HG03060 (cell line): ENCODE measurements around the gene SFXN4.
"Not testable (repeated sequence)": the region's sequence is repeated elsewhere in the genome, so short reads cannot be mapped to it uniquely, and the experiment has no call there.

Experiments used
- ATAC-seq: cut with Tn5 transposase; IDR thresholded peaks from one replicate; pipeline ENCODE4 v1.9.1; 2021; ENCODE audit warnings: low read depth, moderate number of reproducible peaks; ENCODE audit not compliant: unreplicated experiment

Gene SFXN4

DNA sequence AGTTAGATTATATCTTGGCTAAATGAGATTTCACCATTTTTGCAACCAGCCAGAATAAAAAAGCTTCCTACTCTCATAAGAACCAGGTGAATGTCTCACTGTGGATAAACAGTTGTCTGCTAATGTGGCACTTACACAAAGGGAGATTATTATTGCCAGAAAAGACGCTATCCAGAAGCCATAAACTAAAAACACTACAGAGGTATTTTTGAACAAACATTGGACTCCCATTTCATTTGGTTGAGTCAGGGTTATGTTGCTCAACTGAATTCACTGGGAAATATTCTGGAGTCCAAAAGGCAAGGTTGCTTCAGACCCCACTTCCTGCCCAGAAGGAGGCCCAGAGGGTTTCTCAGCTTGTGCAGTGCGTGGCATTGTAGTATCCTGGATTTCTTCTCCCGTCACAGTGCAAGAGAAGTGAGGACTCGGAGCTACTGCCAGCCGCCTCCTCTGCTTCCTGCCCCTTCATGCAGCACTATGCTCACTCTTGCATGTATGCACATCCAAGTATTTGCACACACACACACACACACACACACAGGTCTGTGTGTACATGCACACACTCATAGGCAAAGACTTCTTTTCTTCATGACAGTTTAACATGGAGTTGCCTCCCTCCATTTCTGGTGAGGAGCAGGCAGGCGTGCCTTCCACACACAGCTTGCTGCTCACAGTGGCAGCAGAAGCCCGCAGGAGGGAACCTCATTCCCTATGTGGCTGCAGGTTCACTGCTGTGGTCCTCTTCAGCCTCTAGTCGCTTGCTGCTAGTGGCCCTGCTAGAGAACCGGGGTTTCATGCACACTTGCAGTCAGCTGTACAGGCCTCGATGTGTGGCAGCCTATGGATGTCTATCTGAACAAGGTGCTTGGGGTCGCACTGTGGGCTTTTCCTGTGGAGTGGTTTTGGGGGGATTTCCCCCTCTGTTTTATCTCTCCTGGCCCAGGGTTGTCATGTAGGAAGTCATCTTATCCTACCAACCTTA is 51.5 kb downstream of the SFXN4 start:
- no peak for ATAC-seq

- ATAC-seq = no peak
Observed at GRCh38 chr10:119112056-119112455, 53.5 kb downstream of the SFXN4 start.

- not testable (repeated sequence) for ATAC-seq
Observed at GRCh38 chr10:119107771-119108170, 57.7 kb downstream of the SFXN4 start.

- ATAC-seq = not testable (repeated sequence)
Observed at GRCh38 chr10:119107106-119107505, 58.4 kb downstream of the SFXN4 start.

- ATAC-seq = not testable (repeated sequence)
Observed at GRCh38 chr10:119105899-119106298, 59.6 kb downstream of the SFXN4 start.

DNA sequence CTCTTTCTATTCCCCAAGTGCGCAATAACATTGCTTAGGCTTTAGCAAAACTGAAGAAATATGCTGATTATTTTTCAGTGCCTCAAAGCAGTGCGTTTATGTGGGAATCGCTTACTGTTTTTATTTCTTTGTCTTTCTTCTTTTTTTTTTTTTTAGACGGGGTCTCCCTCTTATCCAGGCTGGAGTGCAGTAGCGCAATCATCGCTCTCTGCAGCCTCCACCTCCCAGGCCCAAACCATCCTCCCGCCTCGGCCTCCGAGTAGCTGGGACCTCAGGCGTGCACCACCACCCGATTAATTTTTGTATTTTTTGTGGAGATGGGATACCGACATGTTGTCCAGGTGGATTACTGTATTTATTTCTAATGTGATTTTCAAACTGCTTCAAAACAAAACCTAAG is 60.4 kb downstream of the SFXN4 start:
- ATAC-seq = no peak

DNA sequence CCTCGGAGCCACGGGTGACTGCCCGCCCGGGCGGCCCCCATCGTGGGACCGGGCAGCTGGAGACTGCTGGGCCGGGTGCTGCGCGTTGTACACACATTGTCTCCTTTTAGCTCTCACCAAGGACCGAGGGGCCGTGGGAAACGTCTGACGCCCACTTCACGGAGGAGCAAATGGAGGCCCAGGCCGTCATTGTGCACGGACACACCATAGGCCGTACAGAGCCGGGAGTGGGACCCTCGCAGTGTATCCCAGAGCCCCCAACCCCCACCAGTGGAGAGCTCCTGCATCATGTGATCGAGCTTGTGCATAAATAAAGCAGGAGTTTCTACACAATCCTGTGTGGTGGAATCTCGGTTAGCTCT is 60.9 kb downstream of the SFXN4 start:
- ATAC-seq = no peak

DNA sequence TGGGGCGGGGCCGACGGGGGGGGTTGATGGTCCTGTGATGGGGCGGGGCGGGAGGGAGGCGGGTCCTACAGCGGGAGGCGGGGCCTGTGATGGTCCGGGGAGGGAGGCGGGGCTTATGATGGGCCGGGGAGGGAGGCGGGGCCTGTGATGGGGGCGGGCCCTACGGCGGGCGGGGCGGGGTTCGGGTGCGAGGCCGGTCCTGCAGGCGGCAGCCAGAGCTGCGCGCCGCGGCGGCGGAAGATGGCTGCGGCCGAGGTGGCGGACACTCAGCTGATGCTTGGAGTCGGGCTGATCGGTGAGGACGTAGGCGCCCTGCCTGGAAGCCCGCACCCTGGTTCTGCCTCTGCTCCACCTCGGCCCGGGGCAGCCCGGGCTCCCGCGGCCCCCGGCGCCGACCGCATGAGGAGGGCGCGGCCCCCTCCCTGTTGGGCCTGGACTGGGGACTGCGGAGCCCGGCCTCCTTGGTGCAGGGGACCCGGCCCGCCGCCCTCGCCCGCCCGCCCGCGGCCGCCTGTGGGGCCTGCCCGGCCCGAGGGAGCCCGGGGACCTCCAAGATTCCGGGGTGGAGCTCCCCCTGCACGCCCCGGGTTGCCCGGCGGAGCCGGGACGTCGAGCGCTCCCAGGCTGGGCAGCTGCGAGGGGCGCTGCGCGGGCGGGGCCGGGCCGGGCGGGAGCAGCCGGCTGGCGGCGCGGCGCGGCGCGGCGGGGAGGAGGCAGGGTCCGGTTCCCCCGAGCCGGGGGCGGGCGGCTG is 61.4 kb downstream of the SFXN4 start, which contains the start of gene DENND10:
Gene DENND10 (plus strand): TSS at position 211 of the 751 bp plus-strand sequence. CDS start 30 bp downstream, at position 241.
- peak; percentile 59 for ATAC-seq

DNA sequence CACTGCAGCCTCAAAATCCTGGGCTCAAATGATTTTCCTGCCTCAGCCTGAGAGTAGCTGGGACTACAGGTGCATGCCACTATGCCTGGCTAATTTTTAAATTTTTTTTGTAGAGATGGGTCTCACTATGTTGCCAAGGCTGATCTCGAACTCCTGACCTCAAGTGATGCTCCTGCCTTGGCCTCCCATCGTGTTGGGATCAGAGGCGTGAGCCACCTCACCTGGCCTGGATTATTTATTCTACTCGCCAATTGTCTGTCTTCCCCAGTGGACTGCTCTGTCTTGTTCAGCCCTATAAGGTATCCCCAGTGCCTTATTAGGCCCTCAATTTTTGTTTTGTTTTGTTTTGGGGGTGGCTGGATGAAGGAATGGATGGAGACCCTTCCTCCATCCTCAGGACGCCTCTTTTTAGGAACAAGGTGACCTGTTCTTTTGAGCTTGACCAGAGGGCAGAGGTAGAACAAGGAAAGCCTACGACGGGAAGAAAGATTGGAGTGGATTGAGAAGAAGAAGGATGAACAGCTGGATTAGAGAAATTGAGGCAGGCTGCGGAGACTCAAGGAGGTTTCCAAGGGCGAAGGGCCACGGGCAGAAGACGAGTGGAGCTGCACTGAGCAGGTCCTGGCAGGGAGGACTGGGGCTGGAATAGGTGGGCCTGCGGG is 62.1 kb downstream of the SFXN4 start:
- no peak for ATAC-seq

- ATAC-seq = no peak
Observed at GRCh38 chr10:119101366-119102098, 64.0 kb downstream of the SFXN4 start.

DNA sequence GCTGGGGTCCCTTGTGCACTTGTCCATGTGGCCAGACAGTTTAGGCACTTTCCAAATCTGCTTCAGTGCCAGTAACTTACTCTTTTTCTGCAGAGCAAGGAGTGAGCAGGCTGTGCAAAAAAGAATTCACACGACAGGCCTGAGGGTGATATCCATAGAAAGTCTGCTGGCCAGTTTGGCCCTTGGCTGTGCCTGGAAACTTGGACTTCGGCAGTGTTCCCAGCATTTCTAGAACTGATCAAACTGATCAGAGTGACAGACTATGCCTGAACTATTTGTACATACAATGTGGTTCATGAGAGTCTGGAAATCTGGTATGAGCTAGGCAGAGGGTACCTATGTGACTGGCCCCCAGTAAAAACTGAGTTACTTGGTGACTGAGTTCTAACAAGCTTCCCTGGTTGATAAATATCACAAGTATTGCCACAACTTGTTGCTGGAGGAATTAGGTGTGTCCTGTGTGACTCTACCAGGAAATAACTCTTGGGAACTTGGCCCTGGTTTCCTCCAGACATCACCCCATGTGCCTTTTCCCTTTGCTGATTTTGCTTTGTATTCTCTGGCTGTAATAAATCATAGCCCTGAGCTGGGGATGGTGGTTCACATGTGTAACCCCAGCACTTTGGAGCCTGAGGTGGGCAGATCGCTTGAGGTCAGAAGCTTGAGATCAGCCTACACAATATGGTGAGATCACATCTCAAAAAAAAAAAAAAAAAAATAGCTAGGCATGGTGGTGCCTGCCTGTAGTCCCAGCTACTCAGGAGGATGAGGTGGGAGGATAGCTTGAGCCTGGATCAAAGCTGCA is 64.9 kb downstream of the SFXN4 start:
- ATAC-seq = no peak

DNA sequence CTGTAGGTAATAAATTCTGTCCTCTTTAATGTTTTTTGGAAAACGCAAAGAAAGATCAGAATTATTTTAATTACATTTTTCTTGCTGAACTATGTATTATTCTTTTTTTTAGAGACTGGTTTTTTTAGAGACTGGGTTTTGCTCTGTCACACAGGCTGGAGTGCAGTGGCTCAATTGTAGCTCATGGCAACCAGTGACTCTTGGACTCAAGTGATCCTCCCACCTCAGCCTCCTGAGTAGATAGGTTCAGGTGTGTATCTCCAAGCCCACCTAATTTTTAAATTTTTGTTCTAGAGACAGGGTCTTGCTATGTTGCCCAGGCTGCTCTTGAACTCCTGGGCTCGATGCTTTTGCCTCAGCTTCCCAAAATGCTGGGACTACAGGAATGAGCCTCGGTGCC is 66.9 kb downstream of the SFXN4 start:
- ATAC-seq = no peak

DNA sequence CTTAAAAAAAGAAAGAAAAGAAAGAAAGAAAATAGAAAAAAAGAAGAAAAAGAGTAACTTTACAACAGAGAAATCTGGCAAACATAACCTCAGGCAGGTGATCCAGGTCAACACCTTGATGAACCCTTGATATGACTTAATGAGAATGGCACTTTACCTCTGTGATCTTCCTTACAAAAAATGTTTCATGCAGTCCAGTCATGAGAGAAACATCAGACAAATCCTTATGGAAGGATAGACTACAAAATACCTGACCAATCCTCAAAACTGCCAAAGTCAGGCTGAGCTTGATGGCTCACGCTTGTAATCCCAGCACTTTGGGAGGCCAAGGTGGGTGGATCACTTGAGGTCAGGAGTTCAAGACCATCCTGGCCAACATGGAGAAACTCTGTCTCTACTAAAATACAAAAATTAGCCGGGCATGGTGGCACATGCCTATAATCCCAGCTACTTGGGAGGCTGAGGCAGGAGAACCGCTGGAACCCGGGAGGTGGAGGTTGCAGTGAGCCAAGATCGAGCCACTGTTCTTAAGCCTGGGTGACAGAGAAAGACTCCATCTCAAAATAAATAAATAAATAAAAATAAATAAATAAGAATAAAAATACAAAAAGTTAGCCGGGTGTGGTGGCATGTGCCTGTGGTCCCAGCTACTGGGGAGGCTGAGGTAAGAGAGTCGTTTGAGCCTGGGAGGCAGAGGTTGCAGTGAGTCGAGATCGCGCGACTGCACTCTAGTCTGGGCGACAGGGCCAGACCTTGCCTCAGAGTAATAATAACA is 68.7 kb downstream of the SFXN4 start:
- ATAC-seq = not testable (repeated sequence)

GRCh38 chr10:119095640-119096039 is 69.9 kb downstream of the SFXN4 start:
- ATAC-seq = no peak

GRCh38 chr10:119090968-119091367 is 74.5 kb downstream of the SFXN4 start:
- ATAC-seq = no peak
